ENCODE results near the gene HLCS. TPM values are rescaled to one million over a fixed set of nuclear protein-coding genes. Genes with fewer than 3 reads are reported as not detected.

Gene HLCS
- total RNA-seq, 3 donors from 2014 or later (not counting 1 experiment from before 2014, with no cell fraction given), result 28.4 to 36.0 (median 33.0) TPM

GRCh38 chr21:36765229-36765628 lies 201.2 kb downstream of the HLCS start:
- Mint-ChIP-seq H3K4me3 (no peak overlapping the region), H3K36me3 (no peaks in the 10 kb centered on the region), H3K9me3 (no peaks in the 10 kb centered on the region), H3K27me3 (ENCODE audit: low read depth in 2 of 2) (no peaks in the 10 kb centered on the region), H3K4me1 (peaks cover 0 to 4% of the 10 kb centered on the region in 2 donors), H3K27ac (no peak overlapping the region)
- Histone ChIP-seq H3K4me3 (ENCODE audit: low read length) (no peak overlapping the region), H3K27me3 (ENCODE audit: control insufficient read depth, insufficient read depth, low read length) (no peaks in the 10 kb centered on the region), H3K9me3 (ENCODE audit: control insufficient read depth, insufficient read depth, low read length) (no peaks in the 10 kb centered on the region), H3K36me3 (ENCODE audit: control insufficient read depth, insufficient read depth, low read length) (peaks cover 3% of the 10 kb centered on the region), H3K27ac (ENCODE audit: low read length) (no peak overlapping the region), H3K4me1 (ENCODE audit: control insufficient read depth, insufficient read depth, low read length) (no peaks in the 10 kb centered on the region)
- intact Hi-C loops (cut with micrococcal nuclease), result no loop called here
- no peak for DNase-seq
- ATAC-seq, result no peak
- no peak for TF ChIP-seq CTCF (IDR thresholded peaks at IDR 0.05)
- WGBS (ENCODE audit: insufficient coverage), result 95% methylated on average over 4 of the region's 4 CpGs

GRCh38 chr21:36763305-36763704 lies 203.2 kb downstream of the HLCS start:
- Mint-ChIP-seq H3K27me3 (ENCODE audit: low read depth in 2 of 2) (no peaks in the 10 kb centered on the region), H3K27ac (no peak overlapping the region)

GRCh38 chr21:36762642-36763041 lies 203.8 kb downstream of the HLCS start:
- TF ChIP-seq CTCF (IDR thresholded peaks at IDR 0.05), result no peak
- ATAC-seq (no peak), DNase-seq (no peak)
- Mint-ChIP-seq H3K4me1 (no peaks in the 10 kb centered on the region), H3K9me3 (no peaks in the 10 kb centered on the region), H3K36me3 (no peaks in the 10 kb centered on the region), H3K4me3 (no peak overlapping the region), H3K27ac (no peak overlapping the region), H3K27me3 (ENCODE audit: low read depth in 2 of 2) (no peaks in the 10 kb centered on the region)
- no peak overlapping the region for H3K27ac ChIP-seq (ENCODE audit: low read length)
- no peaks in the 10 kb centered on the region for H3K9me3 ChIP-seq (ENCODE audit: control insufficient read depth, insufficient read depth, low read length)
- H3K27me3 ChIP-seq (ENCODE audit: control insufficient read depth, insufficient read depth, low read length), result no peaks in the 10 kb centered on the region
- 96% methylated on average over 9 of the region's 9 CpGs for WGBS (ENCODE audit: insufficient coverage)
- peaks cover 3% of the 10 kb centered on the region for H3K36me3 ChIP-seq (ENCODE audit: control insufficient read depth, insufficient read depth, low read length)
- intact Hi-C loops (cut with micrococcal nuclease), result no loop called here
- H3K4me1 ChIP-seq (ENCODE audit: control insufficient read depth, insufficient read depth, low read length), result no peaks in the 10 kb centered on the region
- no peak overlapping the region for H3K4me3 ChIP-seq (ENCODE audit: low read length)

More at GRCh38 chr21:36763305-36763704, 203.2 kb downstream of the HLCS start:
- peaks cover 3% of the 10 kb centered on the region for H3K36me3 ChIP-seq (ENCODE audit: control insufficient read depth, insufficient read depth, low read length)
- no peaks in the 10 kb centered on the region for H3K36me3 Mint-ChIP-seq
- no peaks in the 10 kb centered on the region for H3K9me3 ChIP-seq (ENCODE audit: control insufficient read depth, insufficient read depth, low read length)
- H3K4me1 ChIP-seq (ENCODE audit: control insufficient read depth, insufficient read depth, low read length), result no peaks in the 10 kb centered on the region
- ATAC-seq (no peak), DNase-seq (no peak)
- intact Hi-C loops (cut with micrococcal nuclease), result no loop called here
- H3K4me3 ChIP-seq (ENCODE audit: low read length), result no peak overlapping the region
- 88% methylated on average over 5 of the region's 6 CpGs for WGBS (ENCODE audit: insufficient coverage)
- no peak overlapping the region for H3K27ac ChIP-seq (ENCODE audit: low read length)
- H3K4me3 Mint-ChIP-seq, result no peak overlapping the region
- H3K9me3 Mint-ChIP-seq, result no peaks in the 10 kb centered on the region
- no peaks in the 10 kb centered on the region for H3K4me1 Mint-ChIP-seq
- no peaks in the 10 kb centered on the region for H3K27me3 ChIP-seq (ENCODE audit: control insufficient read depth, insufficient read depth, low read length)
- no peak for TF ChIP-seq CTCF (IDR thresholded peaks at IDR 0.05)

- Mint-ChIP-seq H3K9me3 (no peaks in the 10 kb centered on the region), H3K27me3 (ENCODE audit: low read depth in 2 of 2) (no peaks in the 10 kb centered on the region), H3K27ac (no peak overlapping the region), H3K4me3 (no peak overlapping the region), H3K4me1 (no peaks in the 10 kb centered on the region), H3K36me3 (peaks cover 2% of the 10 kb centered on the region)
- no peak for ATAC-seq
- DNase-seq, result no peak
- H3K4me1 ChIP-seq (ENCODE audit: control insufficient read depth, insufficient read depth, low read length), result no peaks in the 10 kb centered on the region
- no peaks in the 10 kb centered on the region for H3K9me3 ChIP-seq (ENCODE audit: control insufficient read depth, insufficient read depth, low read length)
- intact Hi-C loops (cut with micrococcal nuclease), result no loop called here
- H3K36me3 ChIP-seq (ENCODE audit: control insufficient read depth, insufficient read depth, low read length), result peaks cover 3% of the 10 kb centered on the region
- H3K27me3 ChIP-seq (ENCODE audit: control insufficient read depth, insufficient read depth, low read length), result no peaks in the 10 kb centered on the region
- WGBS (ENCODE audit: insufficient coverage), result 89% methylated on average over 11 of the region's 11 CpGs
- no peak for TF ChIP-seq CTCF (IDR thresholded peaks at IDR 0.05)
- H3K27ac ChIP-seq (ENCODE audit: low read length), result no peak overlapping the region
- no peak overlapping the region for H3K4me3 ChIP-seq (ENCODE audit: low read length)
These were observed 204.8 kb downstream of the HLCS start for GRCh38 chr21:36761685-36762084.
